SK-N-MC (cell line): ENCODE data around the gene SANBR.

Experiments used
- EZH2 ChIP-seq: fragments of 200-600 bp; sonication (generic); IDR thresholded peaks from one replicate; pipeline ENCODE4 v1.6.1; 2017; ENCODE audit warnings: antibody characterized with exemption
- FOXP2 ChIP-seq: optimal IDR thresholded peaks from 2 replicates; pipeline ENCODE3; 2011; ENCODE audit warnings: mild to moderate bottlenecking, moderate library complexity; ENCODE audit not compliant: insufficient read depth; ENCODE audit errors: extremely low read length, control extremely low read depth
- POLR2AphosphoS5 ChIP-seq: IDR thresholded peaks from 2 replicates; pipeline ENCODE4 v1.6.1; 2012; ENCODE audit warnings: mild to moderate bottlenecking, low read depth, low read length, borderline replicate concordance

DNA sequence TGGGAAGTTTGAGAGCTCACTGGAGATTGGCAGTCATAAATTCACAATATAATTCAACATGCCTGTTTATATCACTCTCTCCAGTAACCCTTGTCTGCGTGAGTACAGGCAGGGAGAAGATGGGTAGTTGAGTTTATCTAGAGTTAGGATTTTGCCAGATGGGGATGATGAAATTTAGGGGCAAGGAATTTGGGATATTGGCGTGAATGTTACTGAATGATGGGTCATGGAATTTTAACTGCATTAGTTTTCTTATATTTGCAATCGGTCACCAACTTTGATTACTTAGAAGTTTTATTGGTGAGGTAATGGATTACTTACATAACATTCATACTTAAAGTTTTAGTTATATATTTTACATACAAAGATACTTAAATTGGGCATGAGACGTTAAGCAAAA lies 35.1 kb downstream of the SANBR start:
- TF ChIP-seq FOXP2 (no peak), EZH2 (no peak), POLR2AphosphoS5 (no peak)
